ENCODE results near the gene NDUFS3.
A peak's percentile ranks its signal among the peaks of the same experiment; 100 is the strongest.

Gene NDUFS3

DNA sequence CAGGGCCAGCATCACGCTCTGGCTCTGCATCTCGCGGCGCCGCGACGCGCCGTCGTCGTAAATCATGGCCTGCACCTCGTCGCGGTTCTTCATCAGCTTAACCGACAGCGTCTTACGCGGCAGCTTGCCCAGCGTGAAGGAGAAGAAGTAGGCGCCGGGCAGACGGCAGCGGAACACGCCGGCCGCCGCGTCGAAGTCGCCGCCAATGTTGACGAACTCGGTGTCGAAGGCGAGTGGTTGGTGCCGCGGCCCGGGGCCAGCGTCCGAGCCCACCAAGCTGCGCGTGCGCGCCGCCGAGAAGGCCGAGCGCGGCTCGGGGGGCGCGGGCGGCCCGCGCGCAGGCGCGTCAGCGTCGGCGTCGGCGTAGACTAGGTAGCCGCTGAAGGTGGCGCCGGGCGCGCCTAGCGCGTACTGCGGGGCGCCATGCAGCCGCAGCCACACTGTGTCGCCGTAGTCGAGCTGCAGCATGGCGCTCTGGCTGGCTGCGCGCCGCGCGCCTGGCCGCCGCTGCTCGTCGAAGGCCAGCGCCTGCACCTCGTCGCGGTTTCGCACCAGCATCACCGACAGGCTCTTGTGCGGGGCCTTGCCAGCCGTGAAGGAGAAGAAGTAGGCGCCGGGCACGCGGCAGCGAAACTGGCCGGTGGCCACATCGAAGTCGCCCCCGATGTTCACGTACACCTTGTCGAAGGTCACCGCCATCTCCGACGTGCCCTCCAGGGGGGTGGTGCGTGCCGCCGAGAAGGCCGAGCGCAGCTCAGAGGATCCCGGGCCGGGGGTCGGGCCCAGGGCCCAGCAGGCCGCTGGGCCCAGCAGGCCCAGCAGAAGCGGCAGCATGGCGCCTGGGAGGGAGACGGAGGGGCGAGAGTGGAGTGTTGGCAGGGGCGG, 11.3 kb downstream of the NDUFS3 start:
- DNase-seq: no peak

DNA sequence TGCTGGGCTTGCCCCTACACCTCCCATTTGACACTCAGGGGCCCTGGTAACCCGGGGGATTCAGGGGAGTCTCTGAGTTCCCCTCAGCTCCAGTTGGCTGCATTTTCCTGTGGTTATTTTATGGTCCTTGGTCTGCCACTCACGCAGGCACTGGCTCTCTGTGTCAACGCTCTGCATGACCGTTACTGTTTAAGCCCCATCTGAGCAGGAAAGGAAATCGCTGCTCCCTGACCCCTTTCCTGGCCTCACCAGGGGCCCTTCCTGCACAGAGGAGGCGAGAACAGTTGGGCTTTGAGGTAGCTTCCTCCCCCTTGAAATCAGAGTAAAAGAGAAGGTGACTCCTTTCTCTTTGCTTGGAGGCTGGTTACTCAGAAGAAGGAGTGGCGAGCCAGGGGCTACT, 12.9 kb downstream of the NDUFS3 start:
- no peak for DNase-seq

DNA sequence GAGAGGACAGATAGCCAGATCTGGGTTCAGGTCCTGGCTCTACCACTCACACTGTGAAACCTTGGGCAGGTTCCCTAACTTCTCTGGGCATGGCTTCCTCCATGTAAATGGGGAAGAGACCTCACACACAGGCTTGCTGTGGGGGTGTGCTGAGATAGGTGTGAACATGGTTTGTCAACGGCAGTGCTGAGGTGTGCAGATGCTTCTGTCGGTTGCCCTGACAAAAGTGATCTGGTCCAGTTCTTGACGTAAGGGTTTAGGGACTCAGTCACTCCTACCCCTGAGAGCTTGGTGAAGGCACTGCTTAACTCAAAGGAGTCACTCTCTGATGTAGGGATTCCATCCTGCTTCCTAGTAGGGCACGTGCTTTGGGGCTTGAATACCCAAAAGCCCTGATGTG, 13.4 kb downstream of the NDUFS3 start:
- no peak for DNase-seq

DNA sequence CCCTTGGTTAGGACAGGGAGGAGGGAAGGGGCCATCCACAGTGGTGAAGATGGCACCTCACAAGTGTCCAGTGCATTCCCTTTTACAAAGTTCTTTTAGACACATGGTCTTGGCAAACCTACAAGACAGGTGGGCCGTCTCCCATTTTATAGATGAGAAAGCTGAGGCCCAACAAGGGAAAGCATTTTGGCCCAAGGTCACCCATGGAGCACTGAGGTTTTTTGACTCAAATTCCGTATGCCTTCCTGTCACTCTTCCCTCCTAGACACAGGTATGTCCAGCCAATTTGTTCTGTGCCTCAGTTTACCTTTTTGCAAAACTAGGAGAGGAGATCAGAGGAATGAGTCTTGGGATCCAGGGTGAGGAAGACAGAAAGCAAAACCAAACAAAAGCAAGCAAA, 14.1 kb downstream of the NDUFS3 start:
- no peak for DNase-seq

DNA sequence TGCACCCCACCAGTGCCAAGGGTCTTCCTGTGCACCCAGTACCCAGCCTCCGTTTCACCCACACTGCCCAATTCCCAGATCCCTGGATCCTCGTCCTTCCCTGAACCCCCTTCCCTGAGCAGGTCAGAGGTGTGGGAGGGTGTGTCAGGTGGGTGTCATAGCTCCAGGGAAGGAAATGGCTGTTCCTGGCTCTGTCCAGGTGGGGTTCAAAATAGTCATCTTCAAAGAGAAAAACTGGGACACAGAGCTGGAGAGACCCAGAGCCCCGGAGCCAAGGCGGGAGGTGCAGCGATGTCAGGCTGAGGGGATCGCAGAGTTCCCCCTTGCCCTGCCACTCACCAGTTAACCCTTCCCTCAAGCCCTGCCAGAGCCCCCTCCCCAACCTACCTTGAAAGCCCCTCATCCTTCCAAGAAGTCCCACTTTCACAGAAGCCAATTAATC, 14.6 kb downstream of the NDUFS3 start:
- no peak for DNase-seq

DNA sequence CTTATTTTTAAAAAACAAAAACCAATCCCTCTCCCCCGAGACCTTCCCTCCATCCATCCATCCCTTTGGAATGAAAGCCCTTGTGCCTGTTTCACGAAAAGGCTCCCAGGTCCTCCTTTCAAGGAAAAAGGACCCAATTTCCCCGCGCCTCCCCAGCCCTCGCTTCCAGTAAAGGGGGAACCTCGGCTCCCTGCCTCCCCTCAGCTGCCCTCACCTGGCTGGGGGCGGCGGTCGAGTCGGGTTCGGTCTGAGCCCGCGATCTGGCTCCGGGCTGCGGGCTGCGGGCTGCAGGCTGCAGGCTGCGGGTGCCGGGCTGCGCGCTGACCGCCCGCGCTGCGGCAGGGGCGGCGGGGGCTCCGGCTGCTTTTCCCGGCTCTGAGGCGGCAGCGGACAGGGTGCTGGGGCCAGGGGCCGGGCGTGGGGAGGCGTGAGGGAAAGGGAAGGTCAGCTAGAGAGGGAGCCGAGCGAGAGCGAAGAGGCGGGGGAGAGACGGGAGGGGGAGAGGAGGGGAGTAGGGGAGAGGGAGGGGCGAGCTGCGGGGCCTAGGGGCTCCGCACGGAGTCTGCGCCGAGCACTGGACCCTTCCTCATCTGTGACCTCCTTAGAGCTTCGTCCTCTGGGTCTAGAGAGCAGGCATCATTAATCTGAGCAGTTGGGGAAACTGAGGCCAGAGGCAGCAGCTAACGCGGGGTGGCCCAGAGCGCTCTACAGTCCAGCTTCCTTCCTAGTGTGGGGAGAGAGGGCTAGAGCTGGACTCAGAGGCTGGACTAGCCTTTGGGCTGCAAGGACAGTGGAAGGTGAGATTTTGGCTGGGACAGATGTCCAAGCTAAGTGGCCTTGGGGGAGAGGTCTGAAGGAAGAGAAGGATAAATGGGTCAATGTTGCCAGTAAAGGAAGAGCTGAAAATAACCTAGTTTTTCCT, 15.3 kb downstream of the NDUFS3 start, which contains the start of gene C1QTNF4:
Gene C1QTNF4 (minus strand): TSS at position 478 of the 922 bp plus-strand sequence. CDS start 3,601 bp downstream, outside the sequence.
- no peak for DNase-seq

DNA sequence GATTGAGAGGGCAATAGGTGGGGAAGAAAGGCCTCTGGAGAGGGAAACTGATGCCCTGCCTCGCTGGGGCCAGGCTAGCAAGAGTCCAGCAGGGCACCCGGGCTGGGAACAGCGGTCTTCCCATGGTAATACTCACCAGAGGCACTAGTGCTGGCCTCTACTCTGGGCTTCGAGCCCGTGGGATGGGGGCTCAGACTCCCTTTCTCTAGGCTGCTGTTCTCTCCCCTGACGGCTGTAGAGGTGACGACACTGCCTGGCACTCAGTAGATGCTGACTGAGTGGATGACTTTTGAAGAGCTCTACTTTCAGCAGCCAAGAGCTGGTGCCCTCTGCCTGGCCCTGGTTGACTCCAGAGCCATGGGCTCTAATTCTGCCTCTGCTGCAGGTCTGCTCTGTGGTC, 16.2 kb downstream of the NDUFS3 start:
- DNase-seq: no peak

DNA sequence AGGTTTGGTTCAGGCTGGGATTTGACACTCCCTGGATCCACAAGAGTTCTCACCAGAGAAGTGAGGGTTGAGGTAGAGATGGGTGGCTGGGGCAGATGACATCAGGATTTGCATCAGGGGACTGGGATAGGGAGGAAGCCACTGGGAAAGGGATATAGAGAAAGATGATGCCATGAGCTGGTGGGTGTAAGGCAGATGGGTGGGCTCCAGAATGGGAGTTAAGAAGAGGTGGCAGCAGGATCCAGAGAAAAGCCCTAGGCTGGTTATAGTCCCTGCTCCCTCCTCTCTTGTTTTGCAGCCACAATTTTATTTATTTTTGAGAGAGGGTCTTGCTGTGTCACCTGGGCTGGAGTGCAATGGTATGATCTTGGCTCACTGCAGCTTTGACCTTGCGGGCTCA, 17.1 kb downstream of the NDUFS3 start:
- DNase-seq: no peak

DNA sequence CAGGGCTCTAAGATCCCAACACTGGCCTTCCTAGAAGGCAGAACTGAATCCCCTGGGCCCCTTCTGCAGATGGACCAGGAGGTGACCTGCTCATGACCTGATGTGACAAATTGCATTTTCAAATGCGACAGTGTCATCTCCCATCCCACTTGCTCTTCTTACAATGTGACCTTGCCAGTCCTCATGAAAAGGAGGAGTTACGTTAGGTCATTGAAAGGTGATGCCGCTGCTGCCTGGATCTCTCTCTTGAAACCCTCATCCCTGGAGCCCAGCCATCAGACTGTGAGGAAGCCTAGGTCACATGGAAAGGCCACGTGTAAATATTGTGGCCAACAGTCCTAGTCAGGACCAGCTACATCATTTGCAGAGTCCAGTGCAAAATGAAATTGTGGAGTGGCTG, 21.0 kb downstream of the NDUFS3 start:
- DNase-seq: no peak

DNA sequence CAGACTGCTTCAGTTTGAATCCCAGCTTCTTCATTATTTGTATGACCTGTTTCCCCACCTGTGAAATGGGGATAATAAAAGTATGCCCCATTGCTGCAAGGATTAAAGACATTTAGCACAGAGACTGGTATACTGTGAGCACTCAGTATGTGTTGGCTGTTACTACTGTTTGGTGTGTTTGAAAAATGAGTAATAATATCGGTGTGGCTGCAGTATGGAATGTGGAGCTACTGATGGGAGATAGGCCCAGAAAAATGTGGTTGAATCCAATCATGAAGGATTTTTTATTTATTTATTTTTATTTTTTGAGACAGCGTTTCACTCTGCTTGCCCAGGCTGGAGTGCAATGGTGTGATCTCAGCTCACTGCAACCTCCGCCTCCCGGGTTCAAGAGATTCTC, 24.4 kb downstream of the NDUFS3 start:
- DNase-seq: no peak

DNA sequence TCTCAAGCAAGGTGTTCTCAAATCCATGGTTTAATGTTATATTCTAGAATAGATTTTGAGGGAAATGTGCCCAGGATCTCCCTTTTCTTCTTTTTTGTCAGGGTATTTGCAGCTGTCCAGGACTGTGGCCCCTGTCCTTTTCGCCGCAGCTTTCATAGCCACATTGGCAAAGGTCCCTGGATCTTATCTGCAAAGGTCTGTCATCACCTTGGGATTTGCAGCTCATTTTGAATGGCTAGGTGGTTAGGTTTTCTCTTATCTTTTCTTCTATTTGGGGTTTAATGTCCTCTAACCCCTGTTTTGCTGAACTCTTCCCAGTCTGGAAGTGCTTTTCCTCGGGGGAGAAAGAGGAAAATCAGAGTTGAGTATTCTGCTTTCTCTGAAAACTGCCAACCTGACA, 27.0 kb downstream of the NDUFS3 start:
- DNase-seq: no peak

DNA sequence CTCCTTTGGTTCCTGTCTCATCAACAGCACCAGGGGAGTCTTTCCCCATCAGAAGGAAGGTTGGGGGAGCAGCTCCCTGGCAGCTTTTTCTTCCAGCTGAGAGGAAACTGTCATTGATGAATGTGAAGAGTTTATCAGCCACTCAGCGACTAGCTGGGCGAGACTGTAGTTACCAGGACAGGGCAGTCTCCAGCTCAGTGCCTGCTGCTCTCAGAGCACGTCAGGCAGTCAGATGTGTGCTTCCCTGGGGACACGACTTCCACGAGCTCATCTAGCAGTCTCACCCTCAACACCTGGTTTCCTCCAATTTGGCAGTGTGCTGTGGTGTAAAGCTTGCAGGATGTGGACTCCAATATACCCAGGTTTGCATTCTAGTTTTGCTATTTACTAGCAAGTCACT, 27.9 kb downstream of the NDUFS3 start:
- no peak for DNase-seq

DNA sequence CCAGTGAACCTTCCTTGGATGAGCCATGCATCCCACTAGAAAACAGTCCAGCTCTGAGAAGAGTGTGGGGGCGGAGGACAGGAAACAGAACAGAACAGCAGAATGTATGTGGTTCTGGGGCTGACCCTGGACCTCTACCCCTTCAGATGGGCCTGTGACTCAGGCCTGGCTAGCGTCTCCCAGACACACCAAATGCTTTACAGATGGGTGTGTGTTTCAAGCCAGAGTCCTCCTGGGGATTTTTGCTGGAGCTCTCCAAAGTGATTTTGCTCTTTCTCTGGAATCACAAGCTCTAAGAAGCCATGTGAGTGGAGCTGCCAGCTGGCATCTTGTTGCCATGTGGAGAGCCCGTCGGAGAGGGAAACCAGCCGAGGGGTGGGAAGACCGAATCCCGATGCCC, 28.5 kb downstream of the NDUFS3 start:
- peak in 6 of 56 donors; percentile 29 to 47 (median 38) for DNase-seq

DNA sequence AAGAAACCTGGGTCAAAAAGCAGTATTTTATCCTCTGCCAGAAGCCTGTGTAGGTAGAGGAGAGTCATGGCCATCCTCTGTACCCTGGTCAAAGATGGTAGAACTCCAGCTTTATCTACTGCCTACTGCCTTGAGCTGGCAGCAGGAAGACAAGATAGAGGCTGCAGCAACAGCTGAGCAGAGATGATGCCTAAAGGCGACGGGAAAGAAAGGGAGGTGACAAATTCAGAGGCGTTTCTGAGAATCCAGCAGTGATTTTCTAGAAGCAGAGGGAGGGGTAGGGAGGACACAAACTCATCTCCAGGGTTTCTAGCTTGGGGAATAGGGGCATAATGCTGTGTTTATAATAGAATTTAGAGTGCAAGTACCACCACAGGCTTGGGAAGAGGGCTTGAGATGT, 30.8 kb downstream of the NDUFS3 start:
- DNase-seq: no peak

DNA sequence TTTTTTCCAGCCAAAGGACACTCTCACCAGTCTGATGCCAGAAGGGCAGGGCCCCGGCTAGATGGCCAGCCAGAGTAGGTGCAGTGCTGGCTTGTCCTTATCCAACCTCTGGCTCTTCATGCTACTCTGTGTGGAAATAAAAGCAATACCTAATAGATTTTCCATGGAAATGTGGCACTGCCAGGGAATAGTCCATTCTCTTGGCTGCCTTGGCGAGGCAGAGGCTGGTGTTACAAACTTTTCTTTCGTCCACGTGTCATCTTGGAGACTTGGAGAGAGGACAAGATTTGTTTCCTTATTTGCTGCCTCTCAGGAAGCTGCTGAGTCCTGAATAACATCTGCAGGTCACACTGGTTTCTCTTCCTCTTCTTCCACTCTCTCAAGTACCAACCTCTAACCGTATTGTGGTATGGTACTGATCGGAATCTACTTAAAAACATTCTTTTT, 32.5 kb downstream of the NDUFS3 start:
- peak in 4 of 56 donors; percentile 25 to 47 (median 35) for DNase-seq

DNA sequence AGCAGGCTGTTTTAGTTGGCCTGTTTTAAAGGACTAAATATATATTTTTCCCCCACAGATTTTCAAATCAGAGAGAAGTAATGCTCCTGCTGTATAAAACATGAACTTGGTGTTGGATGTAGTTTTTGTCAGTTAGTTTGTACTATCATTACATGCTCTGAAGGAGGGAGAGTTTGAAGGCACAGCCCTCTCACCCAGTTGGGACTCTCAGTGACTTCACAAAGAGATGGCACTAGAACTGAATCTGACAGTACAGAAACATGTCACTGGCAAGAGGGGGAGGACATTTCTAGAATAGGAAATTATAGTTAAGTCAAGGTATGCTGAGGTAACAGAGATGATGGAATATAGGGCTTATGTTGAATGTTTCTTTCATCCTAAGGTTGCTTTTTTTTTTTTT, 36.4 kb downstream of the NDUFS3 start:
- DNase-seq: no peak

DNA sequence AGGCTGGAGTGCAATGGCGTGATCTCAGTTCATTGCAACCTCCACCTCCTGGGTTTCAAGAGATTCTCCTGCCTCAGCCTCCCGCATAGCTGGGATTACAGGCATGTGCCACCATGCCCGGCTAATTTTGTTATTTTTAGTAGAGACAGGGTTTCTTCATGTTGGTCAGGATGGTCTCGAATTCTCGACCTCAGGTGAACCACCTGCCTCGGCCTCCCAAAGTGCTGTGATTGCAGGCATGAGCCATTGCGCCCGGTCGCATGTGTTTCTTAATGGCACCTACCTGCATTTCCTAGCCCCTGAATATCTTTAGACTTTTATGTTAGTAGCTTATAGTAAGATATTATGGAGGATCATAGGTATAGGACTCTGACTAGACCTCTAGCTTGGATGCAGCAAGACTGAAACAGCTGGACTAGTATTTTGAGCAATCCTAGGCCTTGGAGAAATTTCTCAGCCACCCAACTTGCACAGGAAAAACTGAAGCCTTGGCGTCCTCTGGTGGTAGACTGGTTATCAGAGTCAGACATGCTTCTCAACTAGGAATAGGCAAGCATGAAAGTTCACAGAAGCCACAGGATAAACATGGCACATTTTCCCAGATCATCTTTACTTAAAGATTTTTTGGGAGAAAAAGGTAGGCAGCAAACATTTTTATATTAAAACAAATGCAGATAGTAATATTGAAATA, 38.0 kb downstream of the NDUFS3 start:
- DNase-seq: peak in 19 of 56 donors; percentile 19 to 76 (median 37)

DNA sequence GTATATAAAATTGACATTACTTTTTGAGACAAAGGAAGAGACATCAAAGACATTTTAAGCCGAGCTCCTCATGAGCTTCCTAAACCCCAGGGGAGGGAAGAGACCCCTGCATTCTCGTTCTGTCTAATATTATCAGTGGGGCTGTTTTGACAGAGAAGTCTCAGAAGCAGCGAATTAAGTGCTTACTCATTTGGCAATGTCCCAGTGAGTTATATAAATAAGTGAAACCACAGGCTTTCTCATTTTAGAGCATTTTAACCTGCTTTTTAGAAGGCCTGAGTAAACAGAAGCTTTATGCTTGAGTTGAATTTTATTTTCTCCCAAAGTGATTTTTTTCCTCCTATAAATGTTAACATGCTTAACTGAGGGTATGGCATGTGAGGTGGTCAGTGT, 38.5 kb downstream of the NDUFS3 start:
- DNase-seq: no peak

DNA sequence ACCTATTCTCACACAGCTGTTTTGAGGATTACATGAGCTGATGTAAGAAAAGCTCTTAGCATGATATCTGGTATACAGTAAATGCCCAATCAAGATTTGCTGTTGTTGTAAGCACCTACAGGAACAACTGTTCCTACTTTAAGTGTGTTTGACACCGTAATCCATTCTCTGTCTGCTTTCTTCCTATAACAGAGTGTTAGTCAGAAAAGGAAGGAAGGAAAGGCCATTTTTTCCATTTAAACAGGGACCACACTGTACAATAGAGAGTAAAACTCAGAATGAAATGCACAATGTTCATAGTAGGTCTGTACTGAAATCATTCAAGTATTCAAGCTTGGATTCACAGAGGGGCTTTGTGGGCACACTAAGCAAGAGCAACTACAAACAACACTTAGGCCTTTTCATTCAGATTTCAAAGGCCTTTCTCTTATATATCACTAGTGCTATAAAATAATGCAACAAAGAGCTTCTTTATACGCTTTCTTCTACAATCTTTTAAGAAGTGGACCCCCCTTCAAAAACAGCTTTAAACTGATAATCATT, 42.0 kb downstream of the NDUFS3 start:
- no peak for DNase-seq

DNA sequence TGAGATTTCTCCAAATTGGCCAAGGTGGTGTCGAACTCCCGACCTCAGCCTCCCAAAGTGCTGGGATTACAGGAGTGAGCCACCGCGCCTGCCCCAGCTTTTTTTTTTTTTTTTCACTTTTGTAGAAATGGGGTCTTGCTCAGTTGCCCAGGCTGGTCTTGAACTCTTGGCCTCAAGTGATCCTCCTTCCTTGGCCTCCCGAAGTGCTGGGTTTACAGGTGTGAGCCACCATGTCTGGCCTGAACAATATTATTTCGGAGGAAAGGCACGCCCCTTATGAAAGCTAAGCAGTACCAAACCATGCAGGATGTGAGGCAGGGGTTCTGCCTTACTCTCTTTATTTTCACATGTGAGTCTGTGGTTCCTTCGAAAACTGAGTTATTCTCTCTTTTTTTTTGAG, 47.4 kb downstream of the NDUFS3 start:
- DNase-seq: no peak

DNA sequence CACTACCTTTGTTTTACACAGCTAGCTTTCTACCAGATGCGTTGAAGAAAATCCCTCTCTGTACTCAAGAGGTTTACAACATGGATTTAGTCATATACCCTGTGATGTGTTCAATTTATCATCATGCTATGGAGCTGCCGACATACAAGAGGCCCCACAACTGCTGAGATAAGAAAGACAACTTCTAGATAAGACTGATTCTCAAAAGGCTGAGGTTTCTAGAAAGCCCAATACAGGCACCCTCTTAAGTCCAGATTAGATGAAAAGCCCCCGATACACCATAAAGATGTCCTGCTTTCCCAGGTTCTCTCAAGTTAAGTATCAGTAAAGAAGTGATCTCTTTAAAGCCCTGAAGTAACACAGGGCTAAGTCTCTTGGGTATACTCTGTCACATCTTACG, 49.2 kb downstream of the NDUFS3 start:
- no peak for DNase-seq
